NCI-H2196 treated with DMSO at 0.1 percent for 48 hours (cell line): ENCODE measurements around the gene HSPA5.
"Not testable (repeated sequence)": the region's sequence is repeated elsewhere in the genome, so short reads cannot be mapped to it uniquely, and the experiment has no call there.

Experiments
- DNase-seq: peaks from one replicate; lab custom pipeline; 2025; ENCODE audit not compliant: unreplicated experiment; lab: John Stamatoyannopoulos, UW

The HSPA5 gene

DNA sequence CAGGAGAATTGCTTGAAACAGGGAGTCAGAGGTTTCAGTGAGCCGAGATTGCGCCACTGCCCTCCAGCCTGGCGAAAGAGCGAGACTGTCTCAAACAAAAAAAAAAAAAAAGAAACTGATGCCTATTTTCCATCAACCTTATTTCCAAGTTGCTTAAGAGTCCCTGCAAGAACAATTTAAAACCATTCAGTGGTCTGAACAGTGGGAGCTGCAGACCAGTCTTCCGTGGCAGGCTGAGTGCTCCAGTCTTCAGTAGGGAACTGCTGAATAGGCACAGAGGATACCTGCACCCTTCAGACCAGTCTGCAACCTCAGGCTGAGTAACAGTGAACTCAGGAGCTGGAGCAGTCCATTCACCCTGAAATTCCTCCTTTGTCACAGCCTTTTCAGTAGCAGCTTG is 46.7 kb downstream of the HSPA5 start:
- not testable (repeated sequence) for DNase-seq

DNA sequence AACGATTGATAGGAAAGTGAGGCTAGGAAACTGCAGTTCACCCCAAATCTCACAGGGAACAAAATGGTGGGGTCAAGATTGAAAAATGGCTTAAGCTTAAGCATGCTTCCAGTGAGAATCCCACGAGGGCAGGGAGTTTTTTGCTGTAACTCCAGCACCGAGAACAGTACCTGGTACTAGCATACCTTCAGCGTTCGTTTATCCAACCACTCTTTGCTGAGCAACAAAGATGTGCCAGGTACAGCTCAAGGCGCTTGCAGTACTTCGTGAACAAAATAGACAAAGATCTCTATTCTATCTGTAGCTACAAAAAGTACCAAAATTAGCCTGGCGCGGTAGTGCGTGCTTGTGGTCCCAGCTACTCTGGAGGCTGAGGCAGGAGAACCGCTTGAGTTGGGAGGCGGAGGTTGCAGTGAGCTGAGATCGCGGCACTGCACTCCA is 50.8 kb downstream of the HSPA5 start:
- no peak for DNase-seq

- DNase-seq, result peak; percentile 84
Observed at GRCh38 chr9:125189361-125190289, 51.5 kb downstream of the HSPA5 start, which contains the start of gene PPP6C. Gene PPP6C, minus strand, starts transcription at chr9:125189803. Its CDS starts 85 bp downstream, at chr9:125189718.

GRCh38 chr9:125189011-125189360 is 52.2 kb downstream of the HSPA5 start:
- DNase-seq, result no peak
